GM12865 (cell line): ENCODE results near the gene CNTNAP2.

Experiments used
- DNase-seq: peaks from one replicate; pipeline ENCODE4 v3.0.0; 2010; ENCODE audit warnings: low read depth
- H3K4me3 ChIP-seq: 2 replicates; pipeline ENCODE4 v1.5.1; 2011; ENCODE audit warnings: mild to moderate bottlenecking, low read depth, low read length, control low read depth
- TF ChIP-seq, protein P1 (sequence below): IDR thresholded peaks from 2 replicates; pipeline ENCODE4 v1.5.1; 2011; ENCODE audit warnings: low read length, control low read depth, low read depth, inconsistent platforms; ENCODE audit not compliant: insufficient read depth; ENCODE audit errors: missing control alignments

Gene CNTNAP2

GRCh38 chr7:147605323-147605722 is 1488.7 kb downstream of the CNTNAP2 start:
- no peak overlapping the region for H3K4me3 ChIP-seq
- no peak for DNase-seq
- TF ChIP-seq, protein P1, sequence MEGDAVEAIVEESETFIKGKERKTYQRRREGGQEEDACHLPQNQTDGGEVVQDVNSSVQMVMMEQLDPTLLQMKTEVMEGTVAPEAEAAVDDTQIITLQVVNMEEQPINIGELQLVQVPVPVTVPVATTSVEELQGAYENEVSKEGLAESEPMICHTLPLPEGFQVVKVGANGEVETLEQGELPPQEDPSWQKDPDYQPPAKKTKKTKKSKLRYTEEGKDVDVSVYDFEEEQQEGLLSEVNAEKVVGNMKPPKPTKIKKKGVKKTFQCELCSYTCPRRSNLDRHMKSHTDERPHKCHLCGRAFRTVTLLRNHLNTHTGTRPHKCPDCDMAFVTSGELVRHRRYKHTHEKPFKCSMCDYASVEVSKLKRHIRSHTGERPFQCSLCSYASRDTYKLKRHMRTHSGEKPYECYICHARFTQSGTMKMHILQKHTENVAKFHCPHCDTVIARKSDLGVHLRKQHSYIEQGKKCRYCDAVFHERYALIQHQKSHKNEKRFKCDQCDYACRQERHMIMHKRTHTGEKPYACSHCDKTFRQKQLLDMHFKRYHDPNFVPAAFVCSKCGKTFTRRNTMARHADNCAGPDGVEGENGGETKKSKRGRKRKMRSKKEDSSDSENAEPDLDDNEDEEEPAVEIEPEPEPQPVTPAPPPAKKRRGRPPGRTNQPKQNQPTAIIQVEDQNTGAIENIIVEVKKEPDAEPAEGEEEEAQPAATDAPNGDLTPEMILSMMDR: no peak

- DNase-seq: no peak
- no peak overlapping the region for H3K4me3 ChIP-seq
- TF ChIP-seq, protein P1: no peak
Observed at GRCh38 chr7:147607157-147607800, 1490.7 kb downstream of the CNTNAP2 start.

- TF ChIP-seq, protein P1: no peak
- DNase-seq: no peak
- no peak overlapping the region for H3K4me3 ChIP-seq
Observed at GRCh38 chr7:147611431-147611830, 1494.8 kb downstream of the CNTNAP2 start.

DNA sequence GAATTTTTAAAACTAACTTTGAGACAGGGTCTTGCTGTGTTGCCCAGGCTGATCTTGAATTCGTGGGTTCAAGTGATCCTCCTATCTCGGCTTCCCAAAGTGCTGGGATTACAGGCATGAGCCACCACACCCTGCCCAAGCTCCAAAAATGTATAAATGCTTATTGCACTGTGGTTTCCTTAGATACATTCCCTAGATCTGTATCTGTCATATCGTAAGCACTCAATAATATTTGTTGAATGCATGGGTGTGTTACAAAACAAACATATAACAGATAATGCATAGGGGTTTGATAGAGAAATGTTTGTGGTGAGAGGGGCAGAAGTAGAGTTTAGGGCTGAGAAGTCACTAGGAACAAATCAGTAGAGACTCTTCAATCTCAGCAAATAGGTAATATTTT is 1518.7 kb downstream of the CNTNAP2 start:
- DNase-seq: no peak

DNA sequence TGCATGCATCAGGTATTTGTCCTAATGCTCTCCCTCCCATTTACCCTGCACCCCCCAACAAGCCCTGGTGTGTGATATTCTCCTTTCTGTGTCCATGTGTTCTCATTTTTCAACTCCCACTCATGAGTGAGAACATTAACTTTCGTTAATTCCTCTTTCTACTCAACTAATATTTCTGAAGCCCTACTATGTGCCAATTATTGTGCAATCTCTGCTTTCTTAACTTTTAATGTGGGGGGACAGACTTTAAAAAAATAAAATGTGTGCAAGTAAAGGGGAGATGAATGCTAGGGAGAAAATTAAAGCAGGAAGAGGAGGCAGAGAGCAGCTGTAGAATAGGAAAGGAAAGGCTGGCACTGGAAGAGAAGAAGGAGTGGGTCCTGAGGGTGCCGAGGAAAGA is 1520.0 kb downstream of the CNTNAP2 start:
- TF ChIP-seq, protein P1: no peak
- no peak overlapping the region for H3K4me3 ChIP-seq
- DNase-seq: no peak

More for the DNA sequence above, 1518.7 kb downstream of the CNTNAP2 start:
- no peak overlapping the region for H3K4me3 ChIP-seq
- TF ChIP-seq, protein P1: no peak

GRCh38 chr7:147638566-147638965 is 1522.0 kb downstream of the CNTNAP2 start:
- DNase-seq: no peak
- H3K4me3 ChIP-seq: no peak overlapping the region
- TF ChIP-seq, protein P1: no peak

GRCh38 chr7:147639037-147639436 is 1522.4 kb downstream of the CNTNAP2 start:
- TF ChIP-seq, protein P1: no peak
- H3K4me3 ChIP-seq: no peak overlapping the region
- no peak for DNase-seq
